HG03159 (cell line): Measurements from ENCODE around the gene PSMB7.

ENCODE experiments used
- ATAC-seq: cut with Tn5 transposase; IDR thresholded peaks from one replicate; pipeline ENCODE4 v1.9.1; 2021; ENCODE audit warnings: mild to moderate bottlenecking, moderate library complexity; ENCODE audit not compliant: unreplicated experiment

Gene PSMB7

GRCh38 chr9:124411514-124412227, 3.6 kb downstream of the PSMB7 start:
- no peak for ATAC-seq

- ATAC-seq: no peak
These were observed 4.8 kb downstream of the PSMB7 start for GRCh38 chr9:124410321-124410913.

- ATAC-seq: no peak
These were observed 5.8 kb downstream of the PSMB7 start for GRCh38 chr9:124409410-124409809.

- no peak for ATAC-seq
These were observed 12.0 kb downstream of the PSMB7 start for GRCh38 chr9:124403246-124403645.

GRCh38 chr9:124399968-124400940, 15.0 kb downstream of the PSMB7 start:
- ATAC-seq: no peak

- ATAC-seq: no peak
These were observed 15.8 kb downstream of the PSMB7 start for GRCh38 chr9:124399323-124399967.

GRCh38 chr9:124398191-124398935, 16.9 kb downstream of the PSMB7 start:
- ATAC-seq: no peak

- no peak for ATAC-seq
These were observed 19.4 kb downstream of the PSMB7 start for GRCh38 chr9:124395826-124396225.

GRCh38 chr9:124394596-124394995, 20.6 kb downstream of the PSMB7 start:
- no peak for ATAC-seq

- no peak for ATAC-seq
These were observed 21.1 kb downstream of the PSMB7 start for GRCh38 chr9:124394167-124394566.

- no peak for ATAC-seq
These were observed 22.3 kb downstream of the PSMB7 start for GRCh38 chr9:124392871-124393460.

GRCh38 chr9:124392254-124392870, 22.9 kb downstream of the PSMB7 start:
- ATAC-seq: no peak

GRCh38 chr9:124390794-124391658, 24.2 kb downstream of the PSMB7 start:
- ATAC-seq: no peak

GRCh38 chr9:124389146-124389939, 25.9 kb downstream of the PSMB7 start:
- ATAC-seq: no peak

GRCh38 chr9:124388275-124389048, 26.8 kb downstream of the PSMB7 start:
- no peak for ATAC-seq

- no peak for ATAC-seq
These were observed 29.0 kb downstream of the PSMB7 start for GRCh38 chr9:124386201-124386600.

- ATAC-seq: no peak
These were observed 29.6 kb downstream of the PSMB7 start for GRCh38 chr9:124385623-124386022.
